ENCODE data around the gene EIF4G3.
"Not testable (repeated sequence)": the region's sequence is repeated elsewhere in the genome, so short reads cannot be mapped to it uniquely, and the experiment has no call there.

EIF4G3 gene

DNA sequence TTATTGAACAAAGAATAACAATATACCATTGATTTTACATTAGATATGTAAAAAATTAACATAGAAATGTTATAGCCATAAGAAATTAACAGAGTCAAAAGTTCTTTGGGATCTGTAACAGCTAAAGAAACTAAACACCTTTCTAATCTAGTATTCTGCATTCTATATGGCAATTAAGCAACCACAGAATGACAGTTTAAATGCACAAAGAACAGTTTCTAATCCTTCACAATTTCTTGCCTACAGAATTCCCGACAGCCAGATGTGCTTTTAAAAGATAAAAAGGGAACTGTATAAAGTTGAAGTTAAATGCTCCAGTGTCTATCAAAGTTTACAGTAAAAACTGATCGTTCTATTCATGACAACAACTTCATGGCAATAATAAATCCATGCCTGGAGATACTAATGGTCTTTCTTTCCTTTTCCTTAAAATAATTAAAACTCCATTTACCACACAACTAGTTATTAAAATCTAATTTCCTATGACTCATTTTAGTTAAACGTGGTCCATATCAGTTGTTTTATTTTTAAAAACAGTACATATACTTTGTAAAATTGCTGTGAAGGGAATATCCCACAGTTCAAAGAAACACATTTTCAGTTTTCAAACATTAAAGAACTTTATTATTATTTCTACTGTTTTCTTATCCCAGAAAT lies 110.2 kb downstream of the EIF4G3 start:
- DNase-seq = no peak

- DNase-seq = no peak
Observed at GRCh38 chr1:21065851-21066250, 110.8 kb downstream of the EIF4G3 start.

- DNase-seq = no peak
Observed at GRCh38 chr1:21064057-21064456, 112.6 kb downstream of the EIF4G3 start.

DNA sequence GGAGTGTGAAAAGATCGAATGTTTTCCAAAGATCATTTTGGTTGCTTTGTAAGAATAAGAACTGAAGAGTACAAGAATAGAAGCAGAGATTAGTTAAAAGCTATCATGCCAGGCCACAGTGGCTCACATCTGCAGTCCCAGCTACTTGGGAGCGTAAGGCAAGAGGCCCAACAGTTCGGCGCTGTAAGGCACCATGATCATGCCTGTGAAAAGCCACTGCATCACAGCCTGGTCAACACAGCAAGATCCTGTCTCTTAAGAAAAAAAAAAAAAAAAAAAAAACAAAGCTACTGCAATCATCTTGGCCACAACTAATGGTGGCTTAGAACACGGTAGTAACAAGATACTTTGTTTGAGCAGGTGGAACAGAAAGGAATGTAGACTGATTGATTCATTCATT lies 116.2 kb downstream of the EIF4G3 start:
- no peak for DNase-seq

DNA sequence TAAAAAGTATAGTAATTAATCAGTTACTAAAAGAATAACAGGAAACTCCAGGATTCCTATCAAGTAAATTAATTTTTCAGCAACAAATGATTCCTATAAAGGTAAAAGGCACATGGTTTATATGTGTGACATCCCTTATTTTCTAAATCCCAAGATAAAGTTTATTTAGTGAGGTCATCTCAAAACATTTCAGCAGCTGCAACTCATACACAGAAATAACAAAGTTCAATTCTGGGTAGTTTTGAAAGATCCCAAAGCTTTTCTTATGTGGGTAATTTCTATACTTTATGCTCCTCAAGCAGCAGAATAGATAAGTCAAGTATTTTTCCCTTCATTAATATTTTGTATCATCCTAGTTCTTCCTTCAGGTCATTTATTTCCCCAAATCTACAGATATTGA lies 117.7 kb downstream of the EIF4G3 start:
- no peak for DNase-seq

- DNase-seq = peak in 1 of 2 donors; percentile 23
Observed at GRCh38 chr1:21058035-21058793, 118.5 kb downstream of the EIF4G3 start.

- DNase-seq = not testable (repeated sequence)
Observed at GRCh38 chr1:21053189-21053928, 123.3 kb downstream of the EIF4G3 start.

DNA sequence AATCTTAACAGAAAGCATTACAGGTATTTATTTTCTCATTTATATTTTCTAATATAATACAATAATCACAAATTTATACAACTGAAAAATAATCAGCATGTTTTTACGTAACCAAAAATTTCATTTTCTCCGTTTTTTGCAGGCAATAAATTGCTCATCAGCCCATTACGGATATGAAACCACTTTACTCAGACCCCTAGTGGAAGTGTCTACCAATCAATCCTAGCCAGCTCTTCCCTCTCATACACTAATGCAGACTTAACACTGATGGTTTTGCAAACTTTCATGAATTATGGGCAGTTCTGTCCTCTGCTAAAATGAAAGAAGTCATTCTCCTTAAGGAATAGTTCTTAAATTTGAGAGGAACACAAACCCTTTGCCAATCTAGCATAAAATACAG lies 124.7 kb downstream of the EIF4G3 start:
- DNase-seq = no peak

DNA sequence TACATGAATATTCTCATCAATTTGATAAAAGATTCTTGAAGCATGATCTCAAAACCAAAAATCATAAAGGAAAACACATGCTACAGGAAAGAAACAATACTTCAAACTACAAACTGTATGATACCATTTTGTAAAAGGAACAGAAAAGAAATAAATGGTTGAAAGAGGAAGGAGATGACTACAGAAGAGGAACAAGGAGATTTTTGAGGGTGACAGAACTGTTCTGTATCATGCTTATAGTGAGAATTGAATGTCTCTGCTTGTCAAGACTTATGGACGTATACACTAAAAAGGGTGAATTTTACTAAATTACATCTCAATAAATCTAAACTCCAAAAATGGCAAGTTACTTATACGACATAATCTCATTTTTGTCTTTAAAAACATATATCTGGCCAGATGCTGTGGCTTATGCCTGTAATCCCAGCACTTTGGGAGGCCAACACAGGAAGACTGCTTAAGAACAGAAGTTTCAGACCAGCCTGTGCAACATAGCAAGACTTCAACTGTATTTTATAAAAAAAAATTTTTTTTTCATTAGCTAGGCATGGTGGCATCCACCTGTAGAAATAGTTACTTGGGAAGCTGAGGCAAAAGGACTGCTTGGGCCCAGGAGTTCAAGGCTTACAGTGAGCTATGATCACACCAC lies 125.4 kb downstream of the EIF4G3 start:
- DNase-seq = peak in 1 of 2 donors; percentile 39

GRCh38 chr1:21050031-21050430 lies 126.7 kb downstream of the EIF4G3 start:
- no peak for DNase-seq

- no peak for DNase-seq
Observed at GRCh38 chr1:21048462-21048861, 128.2 kb downstream of the EIF4G3 start.

- DNase-seq = no peak
Observed at GRCh38 chr1:21046132-21046531, 130.6 kb downstream of the EIF4G3 start.

DNA sequence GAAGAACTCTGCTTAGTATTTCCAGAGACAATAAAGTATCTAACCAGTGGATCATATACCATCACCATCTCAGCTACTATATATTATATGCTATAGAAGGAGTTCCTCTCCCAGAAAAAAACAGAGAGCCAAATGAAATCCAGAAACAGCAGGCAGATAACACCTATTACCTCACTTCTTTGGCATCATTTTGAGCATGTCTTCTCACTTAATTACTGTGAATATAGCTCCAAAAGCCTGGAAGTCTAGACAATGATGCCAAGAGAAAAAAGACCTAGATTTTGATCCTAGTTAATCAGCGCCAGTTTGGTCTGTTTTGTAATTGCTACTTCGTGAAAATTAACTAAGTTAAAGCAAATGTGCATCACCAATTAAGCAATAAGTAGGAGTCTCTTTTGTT lies 131.3 kb downstream of the EIF4G3 start:
- no peak for DNase-seq

- peak in 1 of 2 donors; percentile 47 for DNase-seq
Observed at GRCh38 chr1:21042929-21043605, 133.6 kb downstream of the EIF4G3 start.

GRCh38 chr1:21041541-21041940 lies 135.2 kb downstream of the EIF4G3 start:
- DNase-seq = no peak

DNA sequence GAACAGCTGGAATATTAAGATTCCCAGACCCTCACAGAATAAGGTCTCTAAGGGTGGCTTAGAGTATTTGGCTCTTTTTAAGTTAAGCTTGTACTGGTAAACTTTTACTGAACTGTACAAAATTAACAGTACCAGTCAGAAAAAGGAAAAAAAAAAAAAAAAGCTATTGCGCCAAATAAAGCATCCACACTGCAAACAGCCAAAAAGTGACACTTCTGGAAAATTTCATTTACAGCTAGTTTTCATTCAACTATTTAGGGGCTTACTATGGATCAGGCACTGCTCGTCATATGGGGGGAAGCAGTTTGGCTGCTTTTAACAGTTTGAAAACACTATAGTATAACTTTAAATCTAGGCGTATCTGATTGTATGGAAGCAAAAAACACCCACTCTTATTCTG lies 139.6 kb downstream of the EIF4G3 start:
- DNase-seq = no peak

- no peak for DNase-seq
Observed at GRCh38 chr1:21035794-21036193, 140.9 kb downstream of the EIF4G3 start.

- DNase-seq = no peak
Observed at GRCh38 chr1:21034725-21035628, 141.7 kb downstream of the EIF4G3 start.

GRCh38 chr1:21032741-21033140 lies 144.0 kb downstream of the EIF4G3 start:
- DNase-seq = no peak

GRCh38 chr1:21030181-21030580 lies 146.5 kb downstream of the EIF4G3 start:
- no peak for DNase-seq

DNA sequence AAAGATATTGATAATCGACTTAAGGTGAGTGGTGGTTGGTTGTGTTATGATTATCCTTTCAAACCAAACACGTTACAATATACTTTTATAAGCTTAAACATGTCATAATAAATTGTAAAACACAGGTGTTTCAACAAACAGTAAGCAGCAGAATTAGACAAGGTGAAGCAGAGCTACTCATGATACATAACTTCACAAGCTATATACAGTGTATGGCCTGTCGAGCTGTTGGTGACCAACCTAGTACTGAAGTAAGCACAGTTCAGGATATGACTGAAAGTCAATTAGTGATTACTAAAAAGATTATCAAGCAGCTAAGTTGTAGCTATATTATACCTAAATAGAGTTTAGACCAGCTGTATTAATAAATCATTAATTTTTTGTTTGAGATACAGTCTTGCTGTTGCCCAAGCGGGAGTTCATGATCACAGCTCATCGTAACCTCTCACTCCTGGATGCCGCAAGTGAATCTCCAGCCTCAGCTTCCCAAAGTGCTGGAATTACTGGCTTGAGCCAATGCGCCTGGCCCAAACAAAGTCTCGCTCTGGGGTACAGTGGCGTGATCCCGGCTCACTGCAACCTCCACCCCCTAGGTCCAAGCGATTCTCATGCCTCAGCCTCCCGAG lies 148.1 kb downstream of the EIF4G3 start:
- no peak for DNase-seq

Measured in inflammatory macrophage (primary cell).